HG02852 (cell line): ENCODE measurements around the gene SLIT3.
"Not testable (repeated sequence)": the region's sequence is repeated elsewhere in the genome, so short reads cannot be mapped to it uniquely, and the experiment has no call there.

ENCODE experiments used
- ATAC-seq: cut with Tn5 transposase; IDR thresholded peaks from one replicate; pipeline ENCODE4 v1.9.1; 2021; ENCODE audit warnings: mild to moderate bottlenecking, moderate library complexity; ENCODE audit not compliant: unreplicated experiment

SLIT3 gene

DNA sequence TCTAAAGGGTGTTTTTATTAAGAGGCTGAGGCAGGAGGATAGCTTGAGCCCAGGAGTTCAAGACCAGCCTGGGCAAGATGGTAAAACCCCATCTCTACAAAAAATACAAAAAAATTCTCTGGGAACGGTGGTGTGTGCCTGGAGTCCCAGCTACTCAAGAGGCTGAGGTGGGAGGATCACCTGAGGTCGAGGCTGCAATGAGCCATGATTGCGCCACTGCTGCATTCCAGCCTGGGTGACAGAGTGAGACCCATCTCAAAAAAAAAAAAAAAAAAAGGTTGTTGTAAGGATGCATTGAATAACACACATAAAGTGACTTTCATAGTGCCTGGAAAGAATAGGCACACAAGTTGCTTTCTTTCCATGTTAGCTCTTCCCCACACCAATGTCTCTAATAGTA lies 662.1 kb downstream of the SLIT3 start:
- ATAC-seq, result not testable (repeated sequence)

GRCh38 chr5:168637793-168638192 lies 663.1 kb downstream of the SLIT3 start:
- ATAC-seq, result no peak

- no peak for ATAC-seq
Measured at GRCh38 chr5:168637281-168637680, 663.7 kb downstream of the SLIT3 start.

DNA sequence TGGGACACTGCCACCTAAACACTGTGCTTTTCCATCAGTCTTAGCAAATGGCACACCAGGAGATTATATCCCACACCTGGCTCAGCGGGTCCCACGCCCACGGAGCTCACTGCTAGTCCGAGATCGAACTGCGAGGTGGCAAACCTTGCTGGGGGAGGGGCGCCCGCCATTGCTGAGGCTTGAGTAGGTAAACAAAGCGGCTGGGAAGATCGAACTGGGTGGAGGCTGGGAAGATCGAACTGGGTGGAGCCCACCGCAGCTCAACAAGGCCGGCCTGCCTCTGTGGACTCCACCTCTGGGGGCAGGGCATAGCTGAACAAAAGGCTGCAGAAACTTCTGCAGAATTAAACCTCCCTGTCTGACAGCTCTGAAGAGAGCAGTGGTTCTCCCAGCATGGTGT lies 670.0 kb downstream of the SLIT3 start:
- not testable (repeated sequence) for ATAC-seq

- ATAC-seq, result no peak
Measured at GRCh38 chr5:168624850-168625364, 676.0 kb downstream of the SLIT3 start.

GRCh38 chr5:168620807-168621206 lies 680.1 kb downstream of the SLIT3 start:
- no peak for ATAC-seq

DNA sequence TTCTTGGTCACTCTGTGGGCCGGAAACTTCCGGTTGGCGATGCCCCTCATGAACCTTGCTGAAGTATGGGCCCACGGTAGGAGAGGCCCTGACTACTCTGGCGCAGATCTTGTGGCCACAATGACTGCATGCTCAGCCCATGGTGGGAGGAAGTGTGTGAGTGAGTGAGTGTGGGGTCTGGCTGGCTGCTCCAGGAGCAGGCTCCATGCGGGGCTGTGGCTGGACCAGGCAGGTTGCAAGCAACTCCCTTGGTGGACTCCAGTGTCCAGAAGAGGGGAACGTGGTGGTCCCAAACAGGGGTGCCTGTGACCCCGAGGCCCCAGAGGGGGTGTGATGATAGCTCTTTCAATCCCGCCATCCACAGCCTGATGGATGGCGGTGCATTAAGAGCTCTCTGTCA lies 686.3 kb downstream of the SLIT3 start:
- no peak for ATAC-seq

GRCh38 chr5:168613996-168614395 lies 686.9 kb downstream of the SLIT3 start:
- no peak for ATAC-seq

DNA sequence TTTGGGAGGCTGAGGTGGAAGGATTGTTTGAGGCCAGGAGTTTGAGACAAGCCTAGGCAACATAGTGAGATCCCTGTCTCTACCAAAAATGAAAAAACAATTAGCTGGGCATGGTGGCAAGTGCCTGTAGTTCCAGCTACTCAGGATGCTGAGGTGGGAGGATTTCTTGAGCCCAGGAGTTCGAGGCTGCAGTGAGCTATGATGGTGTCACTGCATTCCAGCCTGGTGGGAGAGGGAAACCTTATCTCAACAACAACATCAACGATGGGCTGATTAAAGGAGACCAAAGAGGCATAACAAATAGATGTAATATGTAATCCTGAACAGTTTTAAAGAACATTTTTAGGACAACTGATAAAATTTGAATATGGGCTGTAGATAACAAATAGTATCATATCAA lies 687.5 kb downstream of the SLIT3 start:
- no peak for ATAC-seq

- no peak for ATAC-seq
Measured at GRCh38 chr5:168612996-168613395, 687.9 kb downstream of the SLIT3 start.

DNA sequence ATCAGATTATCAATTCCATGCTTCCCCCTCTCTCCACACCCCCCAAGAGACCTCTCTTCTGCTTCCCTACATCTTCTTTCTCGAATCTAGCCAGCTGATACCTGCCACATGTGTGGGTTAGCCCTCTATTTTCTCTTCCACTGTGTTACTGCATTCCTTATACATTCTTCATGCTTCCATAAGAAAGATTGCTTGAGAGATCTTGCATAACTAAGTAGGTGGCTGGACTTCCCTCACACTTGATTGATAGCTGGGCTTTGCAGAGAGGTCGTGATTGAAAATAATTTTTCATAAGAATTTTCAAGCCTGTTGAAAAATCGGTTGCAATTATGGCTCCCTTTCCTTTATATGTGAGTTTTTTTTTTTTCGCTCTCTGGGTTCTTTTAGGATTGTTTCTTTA lies 688.8 kb downstream of the SLIT3 start:
- ATAC-seq, result no peak
